ENCODE measurements around the gene SMAD2. TPM values are rescaled to one million over a fixed set of nuclear protein-coding genes. Genes with fewer than 3 reads are reported as not detected.

The SMAD2 gene
- total RNA-seq, 1 donor from 2014 or later = 74.8 TPM

- DNase-seq = no peak
- ATAC-seq = no peak
- intact Hi-C loops (cut with micrococcal nuclease) = no loop called here
Observed at GRCh38 chr18:47815486-47816270, 114.8 kb downstream of the SMAD2 start.

DNA sequence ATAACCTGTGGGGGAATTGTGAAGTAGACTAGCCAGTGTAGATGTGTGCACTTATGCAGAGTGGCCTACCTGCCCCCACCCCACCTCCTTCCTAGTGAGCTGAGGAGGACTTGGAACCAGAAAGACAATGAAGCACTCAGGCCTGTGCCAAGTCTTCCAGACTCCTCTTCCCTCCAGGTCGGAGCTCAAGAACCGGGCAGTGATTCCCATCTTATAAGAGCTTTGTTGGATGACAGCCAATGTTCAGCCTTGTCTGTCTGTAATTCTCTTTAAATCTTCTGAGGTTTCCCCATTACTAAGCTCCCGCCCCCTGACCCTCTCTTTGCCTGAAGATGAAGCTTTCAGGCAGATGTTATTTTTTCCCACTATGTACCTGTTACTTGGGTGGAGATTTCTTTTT, 121.0 kb downstream of the SMAD2 start:
- ATAC-seq (no peak), DNase-seq (no peak)
- intact Hi-C loops (cut with micrococcal nuclease) = no loop called here

DNA sequence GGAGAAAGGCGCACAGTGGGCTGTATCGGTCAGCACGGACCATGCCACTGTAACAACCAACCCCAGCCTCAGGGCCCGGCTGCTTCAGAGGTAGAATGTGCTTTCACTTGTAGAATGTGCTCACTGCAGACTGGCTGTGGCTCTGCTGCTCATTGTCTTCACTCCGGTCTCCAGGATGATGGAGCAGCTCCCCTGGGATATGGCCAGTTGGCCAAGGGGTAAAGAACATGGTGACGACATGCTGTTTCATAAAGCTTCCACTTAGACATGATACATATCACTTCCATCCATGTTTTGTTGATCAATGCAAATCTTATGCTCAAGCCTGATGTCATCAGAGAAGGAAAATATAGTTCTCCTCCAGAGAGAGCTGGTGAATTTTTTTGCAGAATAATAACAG, 127.7 kb downstream of the SMAD2 start:
- no peak for ATAC-seq

GRCh38 chr18:47801817-47802216, 128.6 kb downstream of the SMAD2 start:
- DNase-seq = no peak
- no peak for ATAC-seq
- intact Hi-C loops (cut with micrococcal nuclease) = no loop called here

More for the DNA sequence above, 127.7 kb downstream of the SMAD2 start:
- DNase-seq = no peak
- intact Hi-C loops (cut with micrococcal nuclease) = no loop called here

GRCh38 chr18:47800756-47801155, 129.7 kb downstream of the SMAD2 start:
- no peak for ATAC-seq
- no peak for DNase-seq
- intact Hi-C loops (cut with micrococcal nuclease) = no loop called here

GRCh38 chr18:47800248-47800647, 130.2 kb downstream of the SMAD2 start:
- no peak for ATAC-seq
- intact Hi-C loops (cut with micrococcal nuclease) = no loop called here
- no peak for DNase-seq

GRCh38 chr18:47799376-47799775, 131.1 kb downstream of the SMAD2 start:
- intact Hi-C loops (cut with micrococcal nuclease) = no loop called here
- DNase-seq = no peak
- no peak for ATAC-seq

DNA sequence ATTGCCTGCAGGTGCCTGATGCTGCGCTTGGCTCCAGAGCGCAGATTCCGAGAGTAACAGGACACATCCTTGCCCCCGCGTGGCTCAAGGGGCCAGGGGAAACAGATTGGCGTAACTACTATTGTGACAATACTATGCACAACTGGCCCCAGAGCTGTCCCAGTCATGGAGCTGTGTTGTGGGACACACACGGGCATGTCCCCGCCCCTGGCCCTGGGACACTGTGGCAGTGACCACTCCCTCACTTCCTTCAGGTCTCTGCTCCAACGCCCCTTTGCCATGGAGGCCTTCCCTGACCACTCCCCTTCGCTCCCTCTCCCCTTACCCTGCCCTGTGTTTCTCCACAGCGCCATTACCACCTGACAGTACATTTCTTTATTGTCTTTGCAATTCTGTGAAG, 132.1 kb downstream of the SMAD2 start:
- DNase-seq = no peak

DNA sequence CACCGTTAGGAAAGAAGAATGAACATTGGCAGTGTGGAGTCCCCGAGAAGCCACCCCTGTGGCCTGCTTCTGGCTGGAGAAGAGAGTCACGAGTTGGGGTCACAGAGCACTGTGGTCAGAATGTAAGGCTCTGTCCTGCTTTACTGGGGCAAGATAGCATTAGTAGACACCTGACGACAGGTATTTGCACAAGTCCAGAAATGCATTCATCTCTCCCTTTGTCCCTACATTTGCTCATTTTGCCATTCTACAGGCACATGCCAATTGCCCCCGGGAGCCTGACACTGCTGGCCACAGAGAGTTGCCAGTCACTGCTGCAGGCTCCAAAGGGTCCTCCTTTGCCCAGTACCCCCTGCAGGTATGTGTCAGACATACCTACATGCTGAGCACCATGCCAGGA, 133.3 kb downstream of the SMAD2 start:
- DNase-seq (no peak), ATAC-seq (no peak)
- intact Hi-C loops (cut with micrococcal nuclease) = no loop called here

More for the DNA sequence above, 132.1 kb downstream of the SMAD2 start:
- ATAC-seq = no peak
- intact Hi-C loops (cut with micrococcal nuclease) = no loop called here

- intact Hi-C loops (cut with micrococcal nuclease) = no loop called here
- DNase-seq (no peak), ATAC-seq (peak; percentile 24)
Observed at GRCh38 chr18:47795434-47795814, 135.0 kb downstream of the SMAD2 start.

GRCh38 chr18:47794725-47795433, 135.6 kb downstream of the SMAD2 start:
- peak; percentile 56 for ATAC-seq
- intact Hi-C loops (cut with micrococcal nuclease) = no loop called here
- DNase-seq = no peak

DNA sequence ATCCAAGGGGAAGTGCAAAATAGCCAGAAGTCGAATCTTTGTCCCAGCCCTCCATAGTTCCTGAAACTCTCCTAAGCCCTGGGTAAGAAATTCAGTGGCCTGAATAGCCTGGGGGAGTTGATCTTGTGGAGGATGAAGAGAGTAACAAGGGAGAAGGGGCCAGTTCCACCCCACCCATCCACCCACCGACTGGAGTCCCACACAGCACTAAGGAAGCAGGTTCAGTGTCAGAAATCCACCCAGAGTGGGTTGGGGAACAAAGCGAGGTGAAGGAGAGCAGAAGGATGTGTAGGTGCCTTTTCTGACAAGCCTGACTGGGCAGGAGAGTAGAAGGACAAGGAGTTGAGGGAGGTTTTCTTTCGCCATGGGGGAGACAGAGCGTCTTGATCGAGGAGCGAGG, 136.8 kb downstream of the SMAD2 start:
- ATAC-seq = no peak
- intact Hi-C loops (cut with micrococcal nuclease) = no loop called here
- DNase-seq = no peak

DNA sequence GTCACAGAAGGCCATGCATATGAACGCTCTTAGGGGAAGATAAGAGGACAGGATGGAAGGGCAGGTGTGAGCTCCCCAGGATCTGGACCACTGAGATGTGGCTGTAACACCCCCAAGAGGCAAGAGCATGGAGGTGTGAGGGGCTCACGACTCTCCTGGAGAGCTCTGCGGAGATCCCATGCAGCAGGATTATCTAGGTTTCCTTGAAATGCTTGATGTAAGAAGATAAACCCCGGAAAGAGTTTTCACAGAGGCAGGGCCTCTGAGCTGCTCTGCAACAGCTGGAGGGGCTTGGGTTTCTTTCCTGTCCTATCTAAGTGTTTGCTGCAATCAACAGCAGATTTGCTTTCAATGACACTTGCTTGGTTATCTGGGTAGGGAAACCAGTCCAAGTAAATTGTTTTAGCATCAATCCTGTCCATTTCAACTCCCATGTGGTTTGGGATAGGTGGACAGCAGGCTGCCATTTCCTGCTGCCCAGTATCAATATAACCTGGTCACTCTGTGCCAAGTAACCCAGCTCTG, 138.9 kb downstream of the SMAD2 start:
- intact Hi-C loops (cut with micrococcal nuclease) = no loop called here
- ATAC-seq = no peak
- no peak for DNase-seq

DNA sequence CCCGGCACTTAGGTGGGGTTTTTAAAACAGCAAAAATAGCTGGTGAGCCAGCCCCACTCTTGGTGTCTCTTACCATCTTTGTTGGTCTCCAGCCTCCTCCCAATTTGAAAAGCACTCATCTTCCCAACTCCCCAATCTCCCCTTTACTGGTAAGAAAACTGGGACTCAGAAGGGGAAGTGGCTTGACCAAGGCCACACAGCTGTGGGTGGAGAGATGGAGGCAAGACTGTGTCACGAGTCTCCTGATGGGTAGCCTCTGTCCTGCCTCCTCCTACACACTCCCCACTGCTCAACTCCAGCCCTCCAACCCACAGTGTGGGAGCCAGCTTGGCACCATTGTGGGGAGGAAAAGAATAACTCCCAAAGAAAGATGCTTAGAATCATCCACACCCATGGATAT, 140.4 kb downstream of the SMAD2 start:
- ATAC-seq = no peak
- intact Hi-C loops (cut with micrococcal nuclease) = no loop called here
- no peak for DNase-seq

- DNase-seq (no peak), ATAC-seq (no peak)
- intact Hi-C loops (cut with micrococcal nuclease) = no loop called here
Observed at GRCh38 chr18:47788621-47789020, 141.8 kb downstream of the SMAD2 start.

DNA sequence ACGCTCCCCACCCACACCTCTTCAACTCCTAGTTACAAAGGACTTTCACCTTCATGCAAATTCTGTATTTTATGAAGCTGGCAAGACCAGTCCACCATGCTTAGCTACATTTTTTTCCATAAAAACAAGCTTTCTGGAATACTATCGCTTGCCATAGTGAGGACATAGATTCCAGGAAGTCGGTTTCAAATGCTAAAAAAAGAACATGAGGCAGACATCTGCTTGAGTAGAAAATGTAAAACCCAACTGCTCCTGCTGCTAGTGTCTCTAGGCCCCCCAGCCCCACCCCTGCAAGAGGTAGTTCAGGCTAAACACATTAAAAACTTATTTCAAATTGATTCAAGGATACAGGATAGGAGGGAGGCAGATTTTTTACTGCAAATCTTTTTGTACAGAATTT, 148.9 kb downstream of the SMAD2 start:
- ATAC-seq (no peak), DNase-seq (no peak)

DNA sequence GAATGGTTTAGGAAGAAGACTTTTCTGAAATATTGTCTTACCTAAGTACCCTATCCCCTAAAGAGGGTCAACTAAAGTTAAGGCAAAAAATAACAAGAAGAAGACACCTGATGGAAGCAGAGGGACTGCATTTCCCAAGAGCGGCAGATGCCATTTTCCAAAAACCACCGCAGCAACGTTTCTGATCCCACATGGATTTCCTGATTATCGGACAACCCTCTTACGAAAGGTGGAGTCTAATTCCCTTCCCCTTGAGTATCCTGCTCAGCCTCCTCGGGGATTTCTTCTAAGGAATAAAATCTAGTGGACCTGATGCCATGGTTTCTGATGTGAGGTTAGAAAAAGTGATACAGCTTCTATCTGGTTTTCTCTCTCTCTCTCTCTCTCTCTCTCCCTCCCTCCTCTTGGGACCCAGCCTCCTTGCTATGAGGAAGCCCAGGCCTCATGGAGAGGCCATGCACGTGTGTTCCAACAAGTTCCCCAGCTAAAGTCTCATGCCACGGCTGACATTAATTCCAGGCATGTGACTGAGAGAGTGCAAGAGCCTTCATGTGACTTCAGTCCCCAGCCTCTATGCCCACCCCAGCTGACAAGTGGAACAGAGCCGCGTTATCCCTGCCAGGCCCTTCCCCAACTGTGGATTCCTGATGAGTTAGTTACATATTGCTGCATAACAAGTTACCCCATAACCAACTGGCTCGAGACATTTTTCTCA, 150.3 kb downstream of the SMAD2 start:
- ATAC-seq = no peak
- intact Hi-C loops (cut with micrococcal nuclease) = no loop called here
- no peak for DNase-seq

More for the DNA sequence above, 148.9 kb downstream of the SMAD2 start:
- intact Hi-C loops (cut with micrococcal nuclease) = no loop called here

DNA sequence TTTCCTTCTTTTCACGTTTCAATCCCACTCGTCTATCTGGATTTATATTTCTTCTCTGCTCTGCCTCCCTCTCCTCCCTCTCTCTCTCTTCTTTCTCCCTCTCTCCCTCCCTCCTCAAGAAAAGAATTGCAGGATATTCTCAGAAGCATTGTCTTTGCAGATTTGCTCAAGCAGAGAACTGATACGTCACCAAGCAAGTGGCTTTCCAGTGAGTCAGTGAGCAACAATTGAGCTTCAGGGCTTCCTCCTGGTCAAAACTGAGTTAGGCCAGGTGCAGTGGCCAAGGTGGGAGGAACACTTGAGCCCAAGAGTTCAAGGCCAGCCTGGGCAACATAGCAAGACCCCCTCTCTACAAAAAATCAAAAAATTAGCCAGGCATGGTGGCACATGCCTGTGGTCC, 151.1 kb downstream of the SMAD2 start:
- ATAC-seq (no peak), DNase-seq (no peak)
- intact Hi-C loops (cut with micrococcal nuclease) = no loop called here

DNA sequence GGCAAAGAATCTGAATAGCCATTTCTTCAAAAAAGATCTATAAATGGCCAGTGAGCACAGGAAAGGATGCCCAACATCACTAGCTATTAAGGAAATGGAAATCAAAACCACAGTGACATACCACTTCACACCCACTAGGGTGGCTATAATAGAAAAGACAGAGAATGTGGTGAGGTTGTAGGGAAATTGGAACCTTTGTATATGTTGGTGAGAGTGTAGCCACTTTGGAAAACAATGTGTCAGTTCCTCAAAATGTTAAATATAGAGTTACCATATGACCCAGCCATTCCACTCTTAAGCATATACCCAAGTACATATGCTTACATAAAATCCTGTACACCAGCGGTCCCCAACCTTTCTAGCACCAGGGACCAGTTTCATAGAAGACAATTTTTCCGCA, 152.8 kb downstream of the SMAD2 start:
- DNase-seq = no peak
- no peak for ATAC-seq
- intact Hi-C loops (cut with micrococcal nuclease) = no loop called here

GRCh38 chr18:47775961-47776360, 154.5 kb downstream of the SMAD2 start:
- no peak for DNase-seq
- ATAC-seq = peak; percentile 46
- intact Hi-C loops (cut with micrococcal nuclease) = no loop called here

All from left ventricle myocardium superior (tissue), 1 donor.